GM18861 (cell line): ENCODE measurements around the gene HES7.

Source experiments
- ATAC-seq: cut with Tn5 transposase; IDR thresholded peaks from one replicate; pipeline ENCODE4 v1.9.1; 2021; ENCODE audit not compliant: unreplicated experiment

HES7 gene

DNA sequence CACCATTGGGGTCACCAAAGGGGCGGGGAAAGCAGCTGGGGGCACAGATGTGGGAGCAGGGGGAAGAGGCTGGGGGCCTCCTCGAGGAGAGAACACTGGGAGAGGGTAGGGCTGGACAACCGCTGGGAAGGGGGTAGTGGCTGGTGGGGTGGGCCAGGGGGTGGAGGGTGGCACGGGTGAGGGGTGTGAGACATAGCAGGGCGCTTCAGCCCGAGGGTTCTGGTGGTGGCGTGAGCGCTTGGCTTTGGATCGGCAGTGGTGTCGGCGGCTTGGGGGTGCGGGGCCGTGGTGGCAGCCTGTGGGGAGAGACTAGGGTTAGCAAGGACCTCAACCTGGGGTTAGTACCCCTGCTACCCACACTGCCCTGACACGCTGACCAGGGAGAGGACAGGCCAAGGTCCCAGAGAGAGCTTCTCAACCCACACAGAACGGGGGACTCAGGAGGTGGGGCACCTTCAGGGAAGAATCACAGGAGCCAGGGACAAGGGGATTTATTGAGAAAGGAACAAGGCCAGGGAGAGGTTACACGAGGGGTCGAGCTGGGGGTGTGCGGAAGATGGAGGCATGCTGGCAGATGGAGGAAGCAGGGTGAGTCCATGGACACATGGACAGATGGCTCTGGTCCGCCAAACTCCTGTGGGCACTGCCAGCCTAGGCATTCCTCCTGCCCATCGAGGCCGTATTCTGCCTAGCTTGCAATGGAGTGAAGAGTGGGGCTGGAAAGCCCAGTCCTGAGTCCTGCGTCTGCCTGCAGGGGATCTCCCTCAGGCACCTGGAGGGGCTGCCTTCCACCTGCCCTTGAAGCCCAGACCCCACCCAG, 19.9 kb upstream of the HES7 start:
- ATAC-seq = no peak

- no peak for ATAC-seq
Measured at GRCh38 chr17:8142887-8143580, 19.1 kb upstream of the HES7 start.

- ATAC-seq = no peak
Measured at GRCh38 chr17:8142158-8142886, 18.4 kb upstream of the HES7 start.

DNA sequence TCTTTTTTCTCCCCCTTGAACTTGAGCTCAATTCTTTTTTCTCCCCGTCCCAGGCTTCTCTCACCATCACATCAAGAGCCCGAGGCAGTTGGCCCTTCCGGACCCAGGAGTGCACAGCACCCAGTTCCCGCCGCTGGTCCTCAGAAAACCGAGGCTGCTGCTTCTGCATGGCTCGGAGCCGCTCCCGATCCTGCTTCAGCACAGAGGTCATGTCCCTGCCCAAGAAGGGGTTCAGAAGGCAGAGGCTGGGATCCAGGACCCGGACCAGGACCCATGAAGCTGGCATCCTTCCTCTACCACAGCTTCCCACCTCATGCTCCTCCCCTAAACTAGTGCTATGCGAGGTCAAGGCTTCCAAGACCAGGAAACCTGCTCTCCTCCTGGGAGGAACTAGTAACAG, 17.8 kb upstream of the HES7 start:
- ATAC-seq = no peak

GRCh38 chr17:8141045-8141444, 17.1 kb upstream of the HES7 start:
- no peak for ATAC-seq

DNA sequence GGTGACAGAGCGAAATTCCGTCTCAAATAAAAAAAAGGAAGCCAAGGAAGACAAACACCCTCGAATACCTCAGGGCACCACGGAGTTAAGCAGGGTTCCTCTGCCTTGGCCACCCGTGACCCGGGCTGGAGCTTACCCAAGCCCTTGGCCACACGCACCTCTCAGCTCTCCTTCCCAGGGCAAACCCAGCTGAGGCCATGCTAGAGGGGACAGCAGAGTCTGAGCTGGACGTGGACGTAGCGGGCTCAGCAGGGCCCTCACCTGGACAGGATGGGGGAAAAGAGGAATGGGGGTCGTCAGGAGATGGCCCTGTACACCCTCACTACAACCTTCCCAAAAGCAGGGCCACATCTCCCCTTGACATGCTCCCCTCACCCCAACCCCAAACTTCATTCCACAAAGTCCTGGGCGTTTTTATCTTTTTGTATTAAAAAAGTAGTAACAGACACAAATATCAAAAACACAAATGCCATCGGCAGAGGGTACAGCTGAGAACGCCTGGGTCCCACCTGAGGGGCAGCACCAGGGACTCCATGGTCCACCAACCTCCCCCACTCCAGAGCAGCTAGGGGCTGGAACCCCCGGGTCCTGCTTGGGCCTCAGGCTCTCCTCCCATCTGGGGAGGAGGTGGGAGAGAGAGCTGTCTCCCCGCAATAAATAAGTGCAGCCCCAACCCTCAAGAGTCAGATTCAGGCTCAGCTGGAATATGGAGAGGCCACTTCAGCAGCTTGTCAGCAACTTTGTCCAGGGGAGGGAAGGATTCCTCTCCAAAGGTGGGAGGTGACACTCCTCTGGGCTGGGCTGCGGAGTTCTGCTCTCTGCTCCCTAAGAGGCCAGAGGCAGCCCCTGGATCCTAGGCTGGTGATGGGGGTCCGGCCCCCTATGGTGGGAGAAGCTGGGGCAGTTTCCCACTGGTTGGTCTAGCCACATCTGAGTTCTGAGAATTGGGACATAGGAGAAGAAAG, 16.4 kb upstream of the HES7 start:
- ATAC-seq = no peak

GRCh38 chr17:8138672-8139371, 14.9 kb upstream of the HES7 start:
- ATAC-seq = peak; percentile 68

- no peak for ATAC-seq
Measured at GRCh38 chr17:8138374-8138671, 14.4 kb upstream of the HES7 start.

DNA sequence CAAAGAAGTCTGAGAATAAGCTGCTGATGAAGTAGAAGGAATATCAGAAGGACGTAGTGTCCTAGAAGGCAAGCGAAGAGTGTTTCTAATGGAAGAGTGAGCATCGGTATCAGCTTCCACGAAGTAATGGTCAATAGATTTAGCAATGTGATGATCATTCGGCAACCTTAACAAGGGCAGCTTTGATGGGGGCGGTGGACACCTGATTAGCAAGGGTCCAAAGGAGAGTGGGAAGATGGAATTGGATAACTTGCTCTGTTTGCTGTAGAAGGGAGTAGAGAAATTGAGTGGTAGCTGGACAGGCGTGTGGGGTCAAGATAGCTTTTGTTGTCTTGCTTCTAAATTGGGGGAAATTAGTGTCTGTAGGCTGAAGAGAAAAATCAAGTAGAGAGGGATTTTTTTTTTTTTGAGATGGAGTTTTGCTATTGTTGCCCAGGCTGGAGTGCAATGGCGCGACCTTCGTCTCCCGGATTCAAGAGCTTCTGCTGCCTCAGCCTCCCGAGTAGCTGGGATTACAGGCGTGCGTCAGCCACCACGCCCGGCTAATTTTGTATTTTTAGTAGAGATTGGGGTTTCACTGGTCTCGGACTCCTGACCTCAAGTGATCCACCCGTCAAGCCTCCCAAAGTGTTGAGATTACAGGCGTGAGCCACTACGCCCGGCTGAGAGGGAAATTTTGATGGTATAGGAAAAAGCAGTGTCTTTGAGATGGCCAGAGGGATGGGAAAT, 13.9 kb upstream of the HES7 start:
- no peak for ATAC-seq

GRCh38 chr17:8133941-8134340, 10.0 kb upstream of the HES7 start:
- no peak for ATAC-seq

DNA sequence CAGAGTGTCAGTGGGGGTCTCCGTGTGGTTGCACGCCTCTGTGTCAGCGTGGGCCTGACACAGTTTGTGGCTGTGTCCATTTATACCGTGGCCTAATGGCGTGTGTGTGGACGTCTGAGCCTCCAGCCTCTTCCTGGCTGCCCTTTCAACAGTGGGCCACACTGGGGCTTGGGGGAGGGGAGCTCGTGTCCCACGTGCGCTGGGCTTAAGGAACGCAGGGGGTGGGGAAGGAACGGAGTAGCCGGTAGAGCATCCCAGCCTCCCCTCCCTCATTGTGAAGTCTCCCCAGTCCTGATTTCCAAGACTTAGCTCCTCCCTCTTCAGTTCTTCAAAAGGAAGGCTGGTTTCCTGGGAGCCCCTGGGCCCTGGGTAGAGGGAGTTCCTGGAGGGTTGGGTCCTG, 9.5 kb upstream of the HES7 start:
- no peak for ATAC-seq

GRCh38 chr17:8131844-8132441, 8.0 kb upstream of the HES7 start:
- no peak for ATAC-seq

- no peak for ATAC-seq
Measured at GRCh38 chr17:8128125-8128784, 4.3 kb upstream of the HES7 start.

GRCh38 chr17:8126491-8127066, 2.7 kb upstream of the HES7 start:
- no peak for ATAC-seq

- no peak for ATAC-seq
Measured at GRCh38 chr17:8125947-8126490, 2.1 kb upstream of the HES7 start.

DNA sequence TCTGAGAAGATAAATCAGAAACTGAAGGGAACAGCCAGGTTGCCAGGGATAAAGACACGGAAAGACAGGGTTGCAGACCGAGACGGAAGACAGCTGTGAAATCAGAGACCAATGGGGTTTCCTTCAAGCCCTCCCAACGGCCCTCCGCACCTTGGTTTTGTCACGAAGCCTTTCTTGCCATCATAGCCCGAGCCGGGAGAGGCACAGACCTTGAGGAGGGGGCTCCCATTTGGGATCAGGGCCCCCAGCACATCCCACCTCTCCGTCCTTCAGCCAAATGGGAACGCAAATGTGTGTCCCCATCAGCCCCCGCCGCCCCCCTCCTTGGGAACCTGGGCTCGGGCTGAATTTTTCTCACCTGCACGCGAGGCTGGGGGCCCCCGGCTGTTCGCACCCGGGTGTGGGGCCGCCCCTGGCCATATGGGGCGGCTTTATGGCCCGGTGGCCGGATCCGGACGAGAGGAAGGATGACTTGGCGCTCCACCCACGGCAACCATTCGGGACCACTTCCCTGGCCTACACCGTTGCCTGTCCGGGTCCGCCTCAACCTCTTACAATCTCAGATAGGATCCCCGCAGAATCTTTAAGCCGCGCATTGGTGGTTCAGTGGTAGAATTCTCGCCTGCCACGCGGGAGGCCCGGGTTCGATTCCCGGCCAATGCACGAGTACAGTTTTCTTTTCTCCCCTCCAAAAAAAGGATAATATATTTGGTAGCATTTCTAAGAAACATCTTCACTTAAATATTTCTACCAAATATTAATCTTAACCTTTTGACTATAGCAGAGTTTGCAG, 1.4 kb upstream of the HES7 start:
- no peak for ATAC-seq
